ENCODE results near the gene TNNT3.
A peak's percentile ranks its signal among the peaks of the same experiment; 100 is the strongest.
"Not testable (repeated sequence)": the region's sequence is repeated elsewhere in the genome, so short reads cannot be mapped to it uniquely, and the experiment has no call there.

Gene TNNT3

GRCh38 chr11:1934335-1935155 lies 15.0 kb downstream of the TNNT3 start:
- DNase-seq (ENCODE audit: low read depth in 2 of 2) = no peak

- DNase-seq (ENCODE audit: low read depth in 2 of 2) = no peak
Measured at GRCh38 chr11:1935156-1936071, 15.9 kb downstream of the TNNT3 start.

GRCh38 chr11:1936072-1936780 lies 16.7 kb downstream of the TNNT3 start:
- DNase-seq (ENCODE audit: low read depth in 2 of 2) = no peak

- DNase-seq (ENCODE audit: low read depth in 2 of 2) = no peak
Measured at GRCh38 chr11:1936781-1937615, 17.5 kb downstream of the TNNT3 start.

- no peak for DNase-seq (ENCODE audit: low read depth in 2 of 2)
Measured at GRCh38 chr11:1937616-1938342, 18.3 kb downstream of the TNNT3 start.

GRCh38 chr11:1938343-1939005 lies 19.0 kb downstream of the TNNT3 start:
- no peak for DNase-seq (ENCODE audit: low read depth in 2 of 2)

- no peak for DNase-seq (ENCODE audit: low read depth in 2 of 2)
Measured at GRCh38 chr11:1939006-1939625, 19.6 kb downstream of the TNNT3 start.

GRCh38 chr11:1939788-1940187 lies 20.3 kb downstream of the TNNT3 start:
- not testable (repeated sequence) for DNase-seq (ENCODE audit: low read depth in 2 of 2)

- no peak for DNase-seq (ENCODE audit: low read depth in 2 of 2)
Measured at GRCh38 chr11:1942558-1943260, 23.2 kb downstream of the TNNT3 start.

GRCh38 chr11:1943576-1943975 lies 24.1 kb downstream of the TNNT3 start:
- no peak for DNase-seq (ENCODE audit: low read depth in 2 of 2)

GRCh38 chr11:1943977-1944376 lies 24.5 kb downstream of the TNNT3 start:
- DNase-seq (ENCODE audit: low read depth in 2 of 2) = no peak

GRCh38 chr11:1946812-1947484 lies 27.4 kb downstream of the TNNT3 start, which contains the start of gene MRPL23:
MRPL23 (plus strand) TSS chr11:1947332; CDS start chr11:1947363, 31 bp downstream.
- peak in 1 of 2 donors; percentile 20 for DNase-seq (ENCODE audit: low read depth in 2 of 2)

- no peak for DNase-seq (ENCODE audit: low read depth in 2 of 2)
Measured at GRCh38 chr11:1947592-1948237, 28.2 kb downstream of the TNNT3 start.

GRCh38 chr11:1948389-1948788 lies 28.9 kb downstream of the TNNT3 start:
- DNase-seq (ENCODE audit: low read depth in 2 of 2) = no peak

GRCh38 chr11:1949302-1949701 lies 29.8 kb downstream of the TNNT3 start:
- no peak for DNase-seq (ENCODE audit: low read depth in 2 of 2)

GRCh38 chr11:1949922-1950321 lies 30.4 kb downstream of the TNNT3 start:
- no peak for DNase-seq (ENCODE audit: low read depth in 2 of 2)

GRCh38 chr11:1952806-1953482 lies 33.4 kb downstream of the TNNT3 start:
- no peak for DNase-seq (ENCODE audit: low read depth in 2 of 2)

Measured in stimulated activated CD8-positive, alpha-beta memory T cell treated with anti-CD3 and anti-CD28 coated beads, Interleukin-2, amount 100 ng/mL, for 1 hour (primary cell).